Stimulated activated CD8-positive, alpha-beta memory T cell treated with anti-CD3 and anti-CD28 coated beads, Interleukin-15, amount 100 ng/mL, for 4 hours (primary cell): ENCODE data around the gene TDP1.
"Not testable (repeated sequence)": the region's sequence is repeated elsewhere in the genome, so short reads cannot be mapped to it uniquely, and the experiment has no call there.

Experiments used
- DNase-seq, 2 donors: peaks; one replicate each; pipeline ENCODE4 v3.0.0-alpha.2; 2020; ENCODE audit warnings: low read depth in 2 of 2

Gene TDP1

GRCh38 chr14:89990218-89990617 is 34.5 kb downstream of the TDP1 start:
- DNase-seq, result no peak

DNA sequence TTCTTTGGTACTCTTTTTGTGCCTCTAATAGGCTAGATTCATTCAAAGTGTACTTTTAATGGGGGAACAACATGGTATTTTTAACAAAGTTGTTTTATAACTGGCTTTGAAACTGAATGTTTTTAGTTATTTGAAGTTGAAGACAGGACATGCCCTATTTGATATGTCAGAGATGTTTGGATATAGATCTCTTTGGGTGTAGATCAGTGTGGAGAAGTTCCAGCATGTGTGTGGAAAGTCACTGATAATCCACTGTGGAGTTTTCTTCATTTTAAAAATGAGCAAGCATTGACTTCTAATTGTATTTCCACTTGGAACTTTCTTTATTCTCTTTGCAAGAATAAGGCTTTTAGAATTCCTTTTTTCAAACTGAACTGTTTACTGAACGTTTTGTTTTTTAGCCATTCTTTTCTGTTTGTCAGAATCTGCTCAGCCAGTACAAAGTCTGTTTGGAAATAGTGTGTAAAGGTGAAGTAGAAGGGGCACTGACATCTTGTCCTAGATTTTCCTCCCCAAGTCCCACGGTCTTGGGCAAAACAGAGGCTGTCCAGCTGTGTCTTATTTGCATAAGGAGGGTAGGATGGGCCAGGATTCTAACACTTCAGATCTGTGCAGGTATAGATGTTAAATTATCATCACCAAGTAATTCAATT is 35.0 kb downstream of the TDP1 start:
- DNase-seq, result no peak

DNA sequence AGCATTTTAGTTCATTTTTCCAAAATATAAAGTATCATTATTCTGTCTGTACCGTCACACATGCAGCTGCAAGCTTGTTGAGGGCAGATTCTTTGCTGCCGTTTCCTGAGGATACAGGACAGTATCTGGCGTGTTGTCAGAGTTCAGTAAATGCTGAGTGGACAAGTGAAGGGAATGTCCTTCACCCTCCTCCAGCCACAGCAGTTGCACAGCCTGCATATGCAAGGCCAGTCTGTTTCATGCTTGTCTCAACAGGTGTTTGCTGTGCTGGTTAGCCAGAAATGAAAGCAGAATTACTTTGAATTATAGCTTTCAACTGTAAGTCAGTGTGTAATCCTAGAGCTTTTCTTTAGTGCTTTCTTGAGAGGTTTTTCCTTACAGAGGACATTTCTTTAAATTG is 36.5 kb downstream of the TDP1 start:
- no peak for DNase-seq

DNA sequence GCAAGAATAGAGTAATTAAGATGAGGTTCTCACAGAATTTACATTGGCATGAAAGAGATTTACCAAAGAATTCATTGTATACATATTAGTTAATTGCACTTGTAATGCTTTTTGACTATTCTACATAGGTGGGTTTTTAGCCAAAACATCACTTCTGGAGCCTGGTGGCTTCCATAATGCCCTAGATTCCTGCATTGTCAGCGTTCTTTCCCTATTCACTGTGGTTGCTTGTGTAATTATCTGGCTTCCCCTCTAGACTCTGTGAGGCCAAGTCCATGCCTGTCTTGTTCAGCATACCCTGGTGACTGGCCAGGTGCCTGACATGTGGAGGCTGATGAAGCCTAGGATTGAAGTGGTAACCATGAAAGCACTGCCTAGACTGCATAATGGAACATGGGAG is 41.2 kb downstream of the TDP1 start:
- no peak for DNase-seq

DNA sequence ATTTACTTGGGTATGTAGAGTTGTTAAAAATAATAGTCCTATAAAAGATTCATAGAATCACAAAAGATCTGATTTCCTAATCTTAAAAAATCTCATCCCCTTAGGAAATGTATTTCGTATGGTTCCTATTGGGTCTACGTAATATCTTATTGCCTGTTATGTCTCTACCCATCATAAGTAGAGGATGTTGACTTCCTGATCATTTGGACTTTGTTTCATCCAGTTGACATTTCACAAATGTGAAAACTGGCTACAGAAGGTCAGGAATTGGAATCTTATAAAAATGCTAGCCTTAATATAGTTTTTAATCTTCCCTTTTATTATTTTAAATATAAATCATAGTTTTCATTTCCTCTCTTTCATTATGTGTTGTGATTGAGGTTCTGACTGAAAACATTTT is 45.2 kb downstream of the TDP1 start:
- DNase-seq, result no peak

- no peak for DNase-seq
Measured at GRCh38 chr14:90003526-90004307, 48.0 kb downstream of the TDP1 start.

DNA sequence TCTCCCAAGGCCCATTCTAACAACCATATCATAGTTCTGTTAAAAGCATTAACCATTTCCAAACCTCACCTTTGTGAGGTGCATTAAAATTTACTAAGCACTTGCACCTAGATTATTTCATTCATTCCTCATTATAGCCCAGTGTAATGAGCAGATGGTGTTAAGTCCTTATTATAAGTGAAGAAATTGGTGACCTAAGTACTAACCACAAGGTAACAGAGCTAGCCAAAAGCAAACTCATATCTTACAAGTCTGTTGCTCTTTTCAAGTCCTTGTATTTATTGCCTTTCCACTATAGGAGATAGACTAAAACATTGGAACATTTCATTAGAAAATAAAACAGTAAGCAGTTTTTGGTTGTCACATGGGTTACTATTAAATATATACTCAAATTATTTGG is 49.7 kb downstream of the TDP1 start:
- DNase-seq, result no peak

- no peak for DNase-seq
Measured at GRCh38 chr14:90005939-90006530, 50.3 kb downstream of the TDP1 start.

DNA sequence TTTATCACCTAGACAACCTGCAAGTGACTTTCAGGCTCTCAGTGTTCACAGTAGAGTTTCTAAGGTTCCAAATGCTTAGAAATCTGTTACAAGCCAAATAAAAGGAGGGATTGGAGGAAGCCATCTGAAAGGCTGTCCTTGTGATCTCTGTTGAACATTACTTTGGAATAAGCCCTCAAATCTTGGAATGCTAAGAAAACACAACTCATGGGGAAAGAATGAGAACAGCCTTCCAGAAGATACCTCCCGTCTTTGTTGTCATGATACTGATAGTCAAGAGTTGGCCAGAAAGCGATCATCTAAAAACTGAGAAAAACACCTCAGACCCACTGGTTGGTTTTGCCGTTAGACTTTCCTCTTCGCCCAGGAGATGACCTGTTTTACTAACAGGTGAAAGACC is 61.6 kb downstream of the TDP1 start:
- DNase-seq, result no peak

DNA sequence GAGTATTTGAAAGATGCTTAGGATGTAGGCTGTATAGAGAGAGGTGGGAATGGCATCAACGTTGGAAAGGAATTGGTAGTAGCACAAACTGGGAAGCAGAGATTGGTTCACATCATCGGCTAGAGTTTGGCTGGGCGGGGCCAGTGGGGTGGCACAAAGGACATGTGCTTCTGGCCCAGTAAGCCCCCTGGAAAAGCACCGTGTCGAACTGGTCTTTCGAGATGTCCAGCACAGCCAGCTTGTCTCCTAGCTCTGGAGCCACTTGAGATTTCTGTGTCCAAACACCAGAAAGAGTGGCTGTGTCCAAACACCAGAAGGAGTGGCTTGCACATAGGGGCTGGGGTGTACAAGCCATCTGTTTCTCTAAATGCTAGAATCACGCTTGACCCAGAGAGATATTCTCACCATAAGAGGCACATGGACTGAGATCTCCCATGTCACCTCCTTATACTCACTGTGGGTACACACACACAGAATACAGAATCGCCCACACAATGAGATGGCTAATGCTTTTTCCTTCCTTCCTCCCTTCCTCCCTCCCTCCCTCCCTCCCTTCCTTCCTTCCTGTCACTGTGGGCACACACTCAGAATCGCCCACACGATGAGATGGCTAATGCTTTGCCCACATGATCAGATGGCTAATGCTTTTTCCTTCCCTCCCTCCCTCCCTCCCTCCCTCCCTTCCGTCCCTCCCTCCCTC is 64.2 kb downstream of the TDP1 start:
- DNase-seq, result no peak

- DNase-seq, result no peak
Measured at GRCh38 chr14:90023176-90023896, 67.6 kb downstream of the TDP1 start.

DNA sequence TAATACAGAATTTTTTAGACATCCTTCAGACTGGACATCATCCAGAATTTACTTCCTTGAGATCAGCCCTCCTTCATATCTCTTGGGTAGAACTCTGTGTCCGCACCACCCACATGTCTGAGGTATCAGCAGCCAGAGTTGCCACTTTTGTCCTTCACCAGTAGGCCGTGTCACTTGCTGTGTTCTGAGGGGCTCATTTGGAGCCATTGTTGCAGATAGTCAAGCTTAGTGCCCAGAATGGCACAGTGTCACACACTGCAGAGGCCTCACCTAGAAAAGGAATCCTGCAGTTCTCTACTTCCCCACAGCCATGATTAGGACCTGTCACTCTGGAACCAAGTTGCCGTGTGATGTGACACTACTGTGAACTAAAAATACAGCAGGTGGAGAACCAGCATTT is 69.2 kb downstream of the TDP1 start:
- no peak for DNase-seq

- not testable (repeated sequence) for DNase-seq
Measured at GRCh38 chr14:90026608-90027007, 70.9 kb downstream of the TDP1 start.

DNA sequence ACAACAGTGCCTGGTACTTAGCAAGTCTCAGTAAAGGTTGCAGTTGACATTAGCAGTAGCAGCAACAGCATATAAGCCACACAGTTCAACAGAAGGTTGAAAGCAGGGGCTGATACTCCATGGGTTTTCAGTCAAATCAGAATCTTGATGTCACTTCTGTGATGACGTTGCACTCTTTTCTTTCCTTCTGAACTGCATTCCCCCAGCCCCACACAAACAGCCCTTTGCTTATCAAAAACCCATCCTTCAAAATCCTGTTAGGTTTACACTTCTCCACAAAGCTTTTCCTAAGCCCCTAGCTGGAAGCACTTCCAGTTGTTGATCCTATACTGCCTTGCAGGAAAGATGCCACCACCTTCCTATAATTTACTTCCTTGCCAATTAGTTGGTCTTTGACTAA is 72.1 kb downstream of the TDP1 start:
- no peak for DNase-seq

GRCh38 chr14:90034156-90034555 is 78.4 kb downstream of the TDP1 start:
- no peak for DNase-seq

DNA sequence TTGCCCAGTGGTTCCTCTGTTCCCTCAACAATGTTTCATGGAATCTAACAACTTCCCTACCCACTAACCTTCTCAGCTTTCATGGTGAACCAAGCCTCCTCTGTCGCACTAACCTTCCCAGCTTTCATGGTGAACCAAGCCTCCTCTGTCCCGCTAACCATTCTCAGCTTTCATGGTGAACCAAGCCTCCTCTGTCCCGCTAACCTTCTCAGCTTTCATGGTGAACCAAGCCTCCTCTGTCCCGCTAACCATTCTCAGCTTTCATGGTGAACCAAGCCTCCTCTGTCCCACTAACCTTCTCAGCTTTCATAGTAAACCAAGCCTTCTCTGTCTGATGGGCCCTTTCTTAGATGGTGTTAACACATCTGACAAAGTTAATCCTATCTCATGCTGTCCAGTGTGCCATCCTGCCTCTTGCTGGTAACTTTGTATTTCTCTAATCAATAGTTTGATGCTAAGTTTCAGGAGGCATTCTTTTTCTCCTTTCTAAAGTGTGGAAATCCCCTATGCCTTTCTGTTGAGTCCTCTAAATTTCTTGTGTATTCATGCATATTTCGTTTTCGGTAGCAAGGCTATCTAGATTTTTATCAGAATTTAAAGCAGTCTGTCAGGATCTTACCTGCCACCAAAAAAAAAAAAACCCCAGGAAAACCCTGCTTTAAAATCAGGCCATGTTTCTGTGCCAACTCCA is 79.3 kb downstream of the TDP1 start:
- no peak for DNase-seq

DNA sequence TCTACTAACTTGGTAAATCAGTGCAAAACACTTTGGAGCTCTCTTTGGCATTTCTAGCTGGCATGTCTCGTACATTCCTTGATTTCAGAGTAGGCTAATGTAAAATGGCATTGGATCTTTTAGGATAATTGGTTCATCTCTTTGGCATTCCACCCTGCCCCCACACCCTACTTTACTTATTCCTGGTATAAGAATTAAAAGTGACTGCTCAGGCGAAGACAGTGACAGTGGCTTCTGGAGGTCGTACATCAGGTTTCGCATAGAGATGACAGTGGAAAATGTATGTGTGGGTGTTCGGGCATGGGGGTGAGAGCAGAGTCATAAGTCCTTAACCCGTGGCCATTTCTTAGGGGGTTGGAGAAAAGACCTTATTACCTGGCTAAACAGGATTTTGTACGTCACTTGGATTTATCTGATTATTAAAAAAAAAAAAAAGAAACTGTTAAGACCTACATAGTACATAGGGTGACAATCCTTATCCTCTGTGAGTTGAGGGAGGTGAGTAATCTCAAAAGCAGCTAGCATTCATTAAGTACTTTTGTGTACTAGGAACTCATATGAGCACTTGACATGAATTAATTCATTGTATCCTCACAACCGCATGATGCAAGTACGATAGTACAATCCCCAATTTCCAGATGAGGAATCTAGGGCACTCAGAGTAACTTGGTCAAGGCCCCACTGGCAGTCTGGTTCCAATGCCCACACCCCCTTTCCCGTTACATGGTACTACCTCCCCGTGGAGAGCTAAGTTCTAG is 83.7 kb downstream of the TDP1 start:
- no peak for DNase-seq

DNA sequence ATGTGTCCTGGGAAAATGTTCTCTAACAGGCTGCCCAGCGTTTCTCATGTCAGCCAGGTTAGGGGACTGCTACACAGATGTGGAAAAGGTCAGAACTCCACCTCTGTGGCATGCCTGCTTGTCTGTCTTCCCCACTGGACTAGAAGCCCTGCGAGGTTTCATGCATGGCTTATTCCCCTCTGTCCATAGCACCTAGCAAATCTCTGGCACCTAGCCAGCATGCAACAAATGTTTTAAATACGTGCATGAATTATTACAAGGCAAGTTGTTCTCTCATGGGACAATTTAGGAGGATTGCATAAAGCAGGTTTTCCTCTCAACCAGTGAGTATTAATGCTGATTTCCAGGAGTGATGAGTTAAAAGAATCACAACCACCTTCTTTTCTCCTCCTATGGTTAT is 84.7 kb downstream of the TDP1 start:
- DNase-seq, result no peak

GRCh38 chr14:90042496-90043252 is 86.9 kb downstream of the TDP1 start:
- no peak for DNase-seq

- no peak for DNase-seq
Measured at GRCh38 chr14:90045616-90046015, 89.9 kb downstream of the TDP1 start.
